Measurements from ENCODE around the gene STAC3. TPM values are rescaled to one million over a fixed set of nuclear protein-coding genes. Genes with fewer than 3 reads are reported as not detected.
A peak's percentile ranks its signal among the peaks of the same experiment; 100 is the strongest.

Gene STAC3
- total and polyA plus RNA-seq, 2 of the 13 experiments (the other 11 are each of a cell fraction or from before 2014, with no cell fraction given), result 0.18 to 0.22 TPM

GRCh38 chr12:57213763-57214397, 37.1 kb downstream of the STAC3 start:
- H3K79me2 ChIP-seq (ENCODE audit: insufficient read depth, low read length), result no peaks in the 10 kb centered on the region
- POLR2A ChIA-PET, result interaction anchor here (0.7 to 2.6 kb wide), 7 partner anchors 16 to 313 kb away, joined by 3 to 14 read pairs (median 3); partner anchors contain the start of genes SHMT2 and STAT6
- intact Hi-C loops (cut with micrococcal nuclease; ENCODE audit: unreplicated experiment) (loop anchor here (1.0 kb wide), 1 partner anchor 29 kb away; no protein-coding TSS in a partner anchor), in situ Hi-C loops (cut with HindIII; ENCODE audit: extremely low pct_ligation_motif_present, low pct_unique_long_range_greater_than_20kb) (no loop called here)
- CTCF ChIA-PET (ENCODE audit: low intra/inter-chr PET ratio, low total read pairs), result interaction anchor here (9.8 kb wide), 1 partner anchor 26 kb away, joined by 308 read pairs; a partner anchor contains a TSS
- 92% methylated on average over 4 of the region's 4 CpGs for WGBS (ENCODE audit: low lambda C conversion rate)
- H2AFZ ChIP-seq (ENCODE audit: low read length), result no peak overlapping the region
- TF ChIP-seq ZFP62 (CRISPR knock-in tag; IDR thresholded peaks at IDR 0.05) (no peak), CHD2 (IDR thresholded peaks at IDR 0.05; ENCODE audit: low read depth, low read length) (0 out of 2 replicates have a peak, but pooled peaks have one; percentile 31), ERF (CRISPR knock-in tag; IDR thresholded peaks at IDR 0.05) (no peak), ZZZ3 (CRISPR knock-in tag; IDR thresholded peaks at IDR 0.05; ENCODE audit: borderline replicate concordance) (no peak), ZNF614 (CRISPR knock-in tag; IDR thresholded peaks at IDR 0.05; ENCODE audit: borderline replicate concordance) (no peak), ZNF652 (CRISPR knock-in tag; IDR thresholded peaks at IDR 0.05; ENCODE audit: borderline replicate concordance, low read depth) (no peak)
- TF ChIP-seq, protein P1, sequence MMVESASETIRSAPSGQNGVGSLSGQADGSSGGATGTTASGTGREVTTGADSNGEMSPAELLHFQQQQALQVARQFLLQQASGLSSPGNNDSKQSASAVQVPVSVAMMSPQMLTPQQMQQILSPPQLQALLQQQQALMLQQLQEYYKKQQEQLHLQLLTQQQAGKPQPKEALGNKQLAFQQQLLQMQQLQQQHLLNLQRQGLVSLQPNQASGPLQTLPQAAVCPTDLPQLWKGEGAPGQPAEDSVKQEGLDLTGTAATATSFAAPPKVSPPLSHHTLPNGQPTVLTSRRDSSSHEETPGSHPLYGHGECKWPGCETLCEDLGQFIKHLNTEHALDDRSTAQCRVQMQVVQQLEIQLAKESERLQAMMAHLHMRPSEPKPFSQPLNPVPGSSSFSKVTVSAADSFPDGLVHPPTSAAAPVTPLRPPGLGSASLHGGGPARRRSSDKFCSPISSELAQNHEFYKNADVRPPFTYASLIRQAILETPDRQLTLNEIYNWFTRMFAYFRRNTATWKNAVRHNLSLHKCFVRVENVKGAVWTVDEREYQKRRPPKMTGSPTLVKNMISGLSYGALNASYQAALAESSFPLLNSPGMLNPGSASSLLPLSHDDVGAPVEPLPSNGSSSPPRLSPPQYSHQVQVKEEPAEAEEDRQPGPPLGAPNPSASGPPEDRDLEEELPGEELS (CRISPR knock-in tag; IDR thresholded peaks at IDR 0.05), result 0 out of 2 replicates have a peak, but pooled peaks have one; percentile 23
- H3K4me3 ChIP-seq (replicated peaks in 1 of 3; ENCODE audit: insufficient read depth in 1 of 3, low read depth in 2 of 3, low read length in 3 of 3), result no peak overlapping the region
- no TSS peak for BruUV-seq (replicated peaks)
- DNase-seq (ENCODE audit: low spot score) (no peak), FAIRE-seq (no peak), ATAC-seq (no peak)
- peaks cover 12 to 40% of the 10 kb centered on the region in 2 experiments for H3K27me3 ChIP-seq (ENCODE audit: control insufficient read depth in 1 of 2, insufficient read depth in 2 of 2, low read length in 2 of 2)
- no peak overlapping the region for H3K4me2 ChIP-seq (ENCODE audit: low read depth, low read length)
- H4K20me1 ChIP-seq (ENCODE audit: insufficient read depth, low read length), result peaks cover 9% of the 10 kb centered on the region; the same call in 1 of the 2 replicates
- peaks cover 37% of the 10 kb centered on the region for H3K4me1 ChIP-seq (ENCODE audit: insufficient read depth, low read length)
- H3K36me3 ChIP-seq (replicated peaks in 1 of 2; ENCODE audit: control insufficient read depth in 1 of 2, insufficient read depth in 2 of 2, low read length in 2 of 2), result peaks cover 23 to 35% of the 10 kb centered on the region in 2 experiments; a peak in 4 of 5 replicates
- no peaks in the 10 kb centered on the region for H3K9me3 ChIP-seq (ENCODE audit: low read length)
- H3K27ac ChIP-seq (ENCODE audit: extremely low read length, insufficient read depth, low read length), result no peak overlapping the region
- H3K9ac ChIP-seq (ENCODE audit: insufficient read depth, low read depth, low read length), result no peak overlapping the region
